A549 (cell line): ENCODE data around the gene ZG16B. TPM values are rescaled to one million over a fixed set of nuclear protein-coding genes. Genes with fewer than 3 reads are reported as not detected.

Experiments
- ATAC-seq, 2 experiments: fragments of 200-7000 bp in 1 of 2; fragments of >200 bp in 1 of 2; cut with Nextera tagmentation in 1 of 2; cut with Tn5 transposase in 1 of 2; 3 replicates each; pipeline versions ENCODE4 v1.8.0 to v1.9.1; 2018 to 2020; ENCODE audit warnings: mild to moderate bottlenecking in 1 of 2, moderate library complexity in 1 of 2
- CTCF ChIA-PET: fragments of 300-600 bp; sonication (Branson Sonifier 250); formaldehyde crosslinking; extraction: SDS; loops from one replicate; lab custom pipeline; 2021; ENCODE audit warnings: antibody characterized with exemption, inconsistent platforms; lab: Yijun Ruan, JAX
- POLR2A ChIA-PET: fragments of 350-600 bp; formaldehyde crosslinking; extraction: SDS; loops from one replicate; lab custom pipeline; 2021; ENCODE audit warnings: antibody characterized with exemption, inconsistent platforms; lab: Yijun Ruan, JAX
- DNase-seq, 2 experiments: peaks; one replicate each; pipeline versions ENCODE4 v3.0.0 to v3.0.0-alpha.2; 2011 to 2016; ENCODE audit warnings: low read depth in 1 of 2, low spot score in 1 of 2
- FAIRE-seq: peaks from 2 replicates; lab custom pipeline; 2011; peaks lifted over from hg19 to GRCh38; lab: Jason Lieb, UNC
- H3K27ac ChIP-seq, 2 experiments: fragments of >200 bp; sonication (Bioruptor Twin); formaldehyde crosslinking; 3 replicates each; pipeline ENCODE4 v1.5.1; 2016 to 2017
- H3K4me1 ChIP-seq: fragments of >200 bp; sonication (Bioruptor Twin); formaldehyde crosslinking; 3 replicates; pipeline ENCODE4 v1.6.1; 2016
- H3K4me2 ChIP-seq: fragments of >200 bp; sonication (Bioruptor Twin); formaldehyde crosslinking; 3 replicates; pipeline ENCODE4 v1.6.1; 2016
- H3K4me3 ChIP-seq: fragments of >200 bp; sonication (Bioruptor Twin); formaldehyde crosslinking; 3 replicates; pipeline ENCODE4 v1.5.1; 2016
- H3K9me3 ChIP-seq: fragments of >200 bp; sonication (Bioruptor Twin); formaldehyde crosslinking; 3 replicates; pipeline ENCODE4 v1.6.1; 2016
- CBX2 ChIP-seq: fragments of 200-600 bp; sonication (generic); IDR thresholded peaks from 2 replicates; pipeline ENCODE4 v1.6.1; 2016; ENCODE audit warnings: low read depth, mild to moderate bottlenecking, borderline replicate concordance
- CHD4 ChIP-seq: fragments of 200-600 bp; sonication (generic); IDR thresholded peaks from 2 replicates; pipeline ENCODE4 v1.6.1; 2016; ENCODE audit warnings: antibody characterized with exemption, mild to moderate bottlenecking, borderline replicate concordance
- ESRRA ChIP-seq: fragments of 150-350 bp; IDR thresholded peaks from 2 replicates; pipeline ENCODE4 v1.6.1; 2014; ENCODE audit warnings: mild to moderate bottlenecking, low read length, borderline replicate concordance
- FOXS1 ChIP-seq: fragments of 250-450 bp; sonication (Bioruptor Pico); IDR thresholded peaks from 2 replicates; pipeline ENCODE4 v1.5.0; 2020; ENCODE audit warnings: mild to moderate bottlenecking, moderate library complexity
- HOXB13 ChIP-seq: fragments of 250-450 bp; sonication (Bioruptor Pico); IDR thresholded peaks from 2 replicates; pipeline ENCODE4 v1.5.0; 2020; ENCODE audit warnings: low read depth, mild to moderate bottlenecking, moderate library complexity
- KDM5A ChIP-seq: fragments of 200-600 bp; sonication (generic); IDR thresholded peaks from 2 replicates; pipeline ENCODE4 v1.6.1; 2016; ENCODE audit warnings: antibody characterized with exemption, mild to moderate bottlenecking
- MAZ ChIP-seq: fragments of 150-350 bp; IDR thresholded peaks from 2 replicates; pipeline ENCODE4 v1.6.1; 2014; ENCODE audit warnings: antibody characterized with exemption, low read depth, low read length, borderline replicate concordance
- RAD21 ChIP-seq, 2 experiments: fragments of >200 bp in 1 of 2; sonication (Bioruptor Twin) in 1 of 2; formaldehyde crosslinking in 1 of 2; IDR thresholded peaks in 1 of 2; conservative IDR thresholded peaks in 1 of 2; 2 replicates in 1 of 2; 3 replicates in 1 of 2; pipeline ENCODE4 v1.6.1; 2012 to 2018; ENCODE audit warnings: inconsistent platforms in 1 of 2
- ZC3H11A ChIP-seq: fragments of 450-650 bp; IDR thresholded peaks from 2 replicates; pipeline ENCODE4 v1.6.1; 2014; ENCODE audit warnings: antibody characterized with exemption, mild to moderate bottlenecking
- WGBS: methylation state at CpG from one replicate; pipeline ENCODE4 v1.1.6; 2017; ENCODE audit errors: missing lambda C conversion rate; 5-methylcytosine and 5-hydroxymethylcytosine counted together
- polyA plus RNA-seq, 4 experiments: library from polyadenylated mRNA; depleted of rRNA in 3 of 4; stranded (reverse); fragments of >200 nt; fragmentation: RNase III in 1 of 4; extraction: RNeasy Plus Mini Kit Qiagen cat#74134 plus additional on column Dnase treatment in 1 of 4; gene quantifications; 2 replicates in 3 of 4; 3 replicates in 1 of 4; pipeline ENCODE4 v1.2.3, GENCODE V29; 2011 to 2017
- TF ChIP-seq, protein P1 (sequence below): fragments of 250-450 bp; sonication (Bioruptor Pico); IDR thresholded peaks from 2 replicates; pipeline ENCODE4 v1.5.0; 2021; ENCODE audit warnings: mild to moderate bottlenecking, moderate library complexity, borderline replicate concordance
- TF ChIP-seq, protein P2 (sequence below): fragments of >200 bp; sonication (Bioruptor Twin); formaldehyde crosslinking; IDR thresholded peaks from 3 replicates; pipeline ENCODE4 v1.6.1; 2016
- TF ChIP-seq, protein P3 (sequence below): fragments of 450-650 bp; IDR thresholded peaks from 2 replicates; pipeline ENCODE4 v1.6.1; 2014; ENCODE audit warnings: antibody characterized with exemption
- TF ChIP-seq, protein P4 (sequence below): IDR thresholded peaks from 2 replicates; pipeline ENCODE4 v1.6.1; 2012

The ZG16B gene
- polyA plus RNA-seq, 2 of the 4 experiments (the other 2 are of a cell fraction): 0.40 to 0.85 TPM

DNA sequence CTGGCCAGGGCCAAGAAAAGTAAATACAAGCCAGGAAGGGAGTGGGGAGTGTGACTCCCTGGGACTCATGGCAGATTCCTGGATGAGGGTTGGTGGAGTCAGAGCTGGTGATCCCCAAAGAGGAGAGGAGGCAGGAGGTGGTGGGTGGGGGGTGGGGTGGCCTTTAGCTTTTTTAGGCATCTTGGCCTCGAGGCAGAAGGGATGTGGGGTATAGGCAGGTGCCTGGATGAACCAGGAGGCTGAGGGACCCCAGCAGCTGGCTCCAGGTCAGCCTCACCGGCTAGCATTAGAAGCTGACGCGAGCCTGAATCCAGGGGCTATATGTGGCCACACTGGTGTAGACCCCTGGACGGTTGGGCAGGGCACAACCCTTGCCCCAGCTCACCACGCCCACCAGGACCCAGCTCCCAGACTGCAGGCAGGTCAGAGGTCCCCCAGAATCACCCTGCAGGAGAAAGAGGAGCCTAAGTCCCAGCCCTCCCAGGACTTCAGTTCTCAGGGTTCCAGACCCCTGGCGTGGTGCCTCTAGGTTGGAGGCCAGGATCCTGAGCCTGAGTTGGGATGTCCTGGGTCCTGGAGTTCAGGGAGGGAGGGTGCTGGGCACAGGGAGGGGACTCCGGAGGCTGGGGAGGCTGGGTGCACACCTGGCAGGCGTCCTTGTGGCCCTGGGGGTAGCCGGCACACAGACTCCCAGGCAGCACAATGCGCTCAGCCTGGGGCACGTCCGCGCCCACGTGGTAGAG lies 45.6 kb upstream of the ZG16B start:
- TF ChIP-seq KDM5A (no peak), HOXB13 (CRISPR knock-in tag) (no peak), CBX2 (no peak), CHD4 (no peak), ZC3H11A (no peak), MAZ (no peak), FOXS1 (CRISPR knock-in tag) (no peak), ESRRA (no peak)
- TF ChIP-seq, protein P1, sequence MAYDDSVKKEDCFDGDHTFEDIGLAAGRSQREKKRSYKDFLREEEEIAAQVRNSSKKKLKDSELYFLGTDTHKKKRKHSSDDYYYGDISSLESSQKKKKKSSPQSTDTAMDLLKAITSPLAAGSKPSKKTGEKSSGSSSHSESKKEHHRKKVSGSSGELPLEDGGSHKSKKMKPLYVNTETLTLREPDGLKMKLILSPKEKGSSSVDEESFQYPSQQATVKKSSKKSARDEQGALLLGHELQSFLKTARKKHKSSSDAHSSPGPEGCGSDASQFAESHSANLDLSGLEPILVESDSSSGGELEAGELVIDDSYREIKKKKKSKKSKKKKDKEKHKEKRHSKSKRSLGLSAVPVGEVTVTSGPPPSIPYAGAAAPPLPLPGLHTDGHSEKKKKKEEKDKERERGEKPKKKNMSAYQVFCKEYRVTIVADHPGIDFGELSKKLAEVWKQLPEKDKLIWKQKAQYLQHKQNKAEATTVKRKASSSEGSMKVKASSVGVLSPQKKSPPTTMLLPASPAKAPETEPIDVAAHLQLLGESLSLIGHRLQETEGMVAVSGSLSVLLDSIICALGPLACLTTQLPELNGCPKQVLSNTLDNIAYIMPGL: no peak
- TF ChIP-seq, protein P2, sequence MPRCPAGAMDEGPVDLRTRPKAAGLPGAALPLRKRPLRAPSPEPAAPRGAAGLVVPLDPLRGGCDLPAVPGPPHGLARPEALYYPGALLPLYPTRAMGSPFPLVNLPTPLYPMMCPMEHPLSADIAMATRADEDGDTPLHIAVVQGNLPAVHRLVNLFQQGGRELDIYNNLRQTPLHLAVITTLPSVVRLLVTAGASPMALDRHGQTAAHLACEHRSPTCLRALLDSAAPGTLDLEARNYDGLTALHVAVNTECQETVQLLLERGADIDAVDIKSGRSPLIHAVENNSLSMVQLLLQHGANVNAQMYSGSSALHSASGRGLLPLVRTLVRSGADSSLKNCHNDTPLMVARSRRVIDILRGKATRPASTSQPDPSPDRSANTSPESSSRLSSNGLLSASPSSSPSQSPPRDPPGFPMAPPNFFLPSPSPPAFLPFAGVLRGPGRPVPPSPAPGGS: no peak
- TF ChIP-seq, protein P3, sequence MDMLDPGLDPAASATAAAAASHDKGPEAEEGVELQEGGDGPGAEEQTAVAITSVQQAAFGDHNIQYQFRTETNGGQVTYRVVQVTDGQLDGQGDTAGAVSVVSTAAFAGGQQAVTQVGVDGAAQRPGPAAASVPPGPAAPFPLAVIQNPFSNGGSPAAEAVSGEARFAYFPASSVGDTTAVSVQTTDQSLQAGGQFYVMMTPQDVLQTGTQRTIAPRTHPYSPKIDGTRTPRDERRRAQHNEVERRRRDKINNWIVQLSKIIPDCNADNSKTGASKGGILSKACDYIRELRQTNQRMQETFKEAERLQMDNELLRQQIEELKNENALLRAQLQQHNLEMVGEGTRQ: no peak
- ATAC-seq: no peak
- CTCF ChIA-PET: interaction anchor here (0.7 to 3.8 kb wide), 8 partner anchors 8 to 122 kb away, joined by 3 to 17 read pairs (median 5); no protein-coding TSS in a partner anchor
- DNase-seq: no peak
- 66% methylated on average over 12 of the region's 15 CpGs for WGBS
- no peak for FAIRE-seq
- Histone ChIP-seq H3K4me2 (no peak overlapping the region), H3K9me3 (no peaks in the 10 kb centered on the region), H3K4me3 (no peak overlapping the region), H3K4me1 (no peaks in the 10 kb centered on the region), H3K27ac (no peak overlapping the region)
- POLR2A ChIA-PET: interaction anchor here (0.5 to 1.0 kb wide), 2 partner anchors 13 to 17 kb away, joined by 3 read pairs; no protein-coding TSS in a partner anchor

DNA sequence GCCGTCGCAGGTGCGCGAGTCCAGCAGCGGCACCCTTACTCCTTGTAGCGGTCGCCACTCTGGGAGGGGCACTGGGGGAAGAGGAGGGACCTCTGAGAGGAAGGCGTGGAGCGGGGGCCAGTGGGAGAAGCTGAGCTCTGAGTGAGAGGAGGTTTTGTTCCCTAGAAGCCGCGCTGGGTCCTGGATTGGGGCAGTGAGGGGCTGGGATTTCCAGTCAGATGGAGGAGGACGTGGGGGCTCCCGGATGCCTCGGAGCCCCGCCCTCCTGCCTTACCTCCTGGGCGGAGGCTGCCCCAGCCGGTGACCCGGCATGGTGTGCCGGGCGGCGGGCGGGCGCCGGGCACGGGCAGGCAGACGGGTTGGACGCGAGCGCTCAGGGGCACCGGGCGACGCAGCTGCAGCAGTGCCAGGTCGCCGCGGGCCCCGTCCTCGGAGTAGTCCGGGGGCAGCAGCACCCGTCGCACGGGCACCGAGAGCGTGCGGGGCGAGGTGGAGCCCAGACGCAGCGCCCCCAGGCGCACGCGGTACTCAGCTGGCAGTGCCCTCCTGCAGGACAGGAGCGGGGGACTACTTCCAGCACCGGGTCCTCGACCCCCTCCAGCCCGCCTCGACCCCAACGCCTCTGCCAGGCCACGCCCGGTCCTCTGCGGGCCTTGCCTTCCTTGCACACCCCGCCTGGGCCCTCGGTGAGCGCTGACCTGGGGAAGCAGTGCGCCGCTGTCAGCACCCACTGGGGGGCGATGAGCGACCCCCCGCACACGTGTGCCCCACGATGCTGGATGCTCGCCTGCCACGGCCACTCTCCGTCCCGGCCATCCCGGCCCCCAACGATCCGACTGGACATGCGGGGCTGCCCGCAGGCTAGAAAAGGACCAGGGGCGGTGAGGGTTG lies 44.8 kb upstream of the ZG16B start:
- Histone ChIP-seq H3K4me1 (no peaks in the 10 kb centered on the region), H3K4me2 (no peak overlapping the region), H3K9me3 (no peaks in the 10 kb centered on the region), H3K27ac (no peak overlapping the region), H3K4me3 (no peak overlapping the region)
- TF ChIP-seq, protein P4, sequence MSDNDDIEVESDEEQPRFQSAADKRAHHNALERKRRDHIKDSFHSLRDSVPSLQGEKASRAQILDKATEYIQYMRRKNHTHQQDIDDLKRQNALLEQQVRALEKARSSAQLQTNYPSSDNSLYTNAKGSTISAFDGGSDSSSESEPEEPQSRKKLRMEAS: no peak
- TF ChIP-seq RAD21 (conservative IDR thresholded peaks at IDR 0.05 in 1 of 2, IDR thresholded peaks at IDR 0.05 in 1 of 2): peak; percentile 18 to 23; a peak in 1 of 5 replicates
- 75% methylated on average over 29 of the region's 79 CpGs for WGBS
- peak in 1 of 2 experiments; percentile 17; a peak in 2 of 6 replicates for ATAC-seq
- ChIA-PET POLR2A (no interaction called here), CTCF (interaction anchor here (0.7 to 3.8 kb wide), 4 partner anchors 7 to 67 kb away, joined by 3 to 12 read pairs (median 4); no protein-coding TSS in a partner anchor)
- DNase-seq: no peak
- no peak for FAIRE-seq
